GM19240 (cell line): ENCODE results near the gene DOC2B.
"Not testable (repeated sequence)": the region's sequence is repeated elsewhere in the genome, so short reads cannot be mapped to it uniquely, and the experiment has no call there.

Experiments
- DNase-seq: peaks from one replicate; pipeline ENCODE4 v3.0.0; 2011; ENCODE audit warnings: low spot score; ENCODE audit not compliant: insufficient read length

The DOC2B gene

GRCh38 chr17:181245-182049 is at the start of gene DOC2B:
TSS of gene DOC2B (minus strand) at chr17:181650. CDS start at chr17:181479, 171 bp downstream.
- DNase-seq = no peak

GRCh38 chr17:230395-230770 is 48.9 kb upstream of the DOC2B start:
- no peak for DNase-seq

GRCh38 chr17:229709-230394 is 48.4 kb upstream of the DOC2B start:
- DNase-seq = no peak

GRCh38 chr17:228951-229708 is 47.7 kb upstream of the DOC2B start:
- DNase-seq = no peak

GRCh38 chr17:227946-228615 is 46.6 kb upstream of the DOC2B start:
- no peak for DNase-seq

- DNase-seq = no peak
These were observed 45.9 kb upstream of the DOC2B start for GRCh38 chr17:227078-227945.

- DNase-seq = no peak
These were observed 44.9 kb upstream of the DOC2B start for GRCh38 chr17:226108-227077.

GRCh38 chr17:225551-225950 is 44.1 kb upstream of the DOC2B start:
- no peak for DNase-seq

GRCh38 chr17:224576-224975 is 43.1 kb upstream of the DOC2B start:
- DNase-seq = not testable (repeated sequence)

- no peak for DNase-seq
These were observed 42.4 kb upstream of the DOC2B start for GRCh38 chr17:223723-224471.

GRCh38 chr17:222172-222571 is 40.7 kb upstream of the DOC2B start:
- DNase-seq = no peak

GRCh38 chr17:219696-220095 is 38.2 kb upstream of the DOC2B start:
- no peak for DNase-seq

GRCh38 chr17:218432-219110 is 37.1 kb upstream of the DOC2B start:
- DNase-seq = no peak

GRCh38 chr17:216625-217024 is 35.2 kb upstream of the DOC2B start:
- DNase-seq = no peak

GRCh38 chr17:215563-216478 is 34.4 kb upstream of the DOC2B start:
- DNase-seq = not testable (repeated sequence)

- DNase-seq = no peak
These were observed 33.5 kb upstream of the DOC2B start for GRCh38 chr17:214881-215331.
